Esophagus mucosa (tissue), 1 donor: ENCODE data around the gene RNASE7. TPM values are rescaled to one million over a fixed set of nuclear protein-coding genes. Genes with fewer than 3 reads are reported as not detected.
A peak's percentile ranks its signal among the peaks of the same experiment; 100 is the strongest.
"Not testable (repeated sequence)": the region's sequence is repeated elsewhere in the genome, so short reads cannot be mapped to it uniquely, and the experiment has no call there.

ENCODE experiments used
- ATAC-seq: fragments of 200-7000 bp; cut with Tn5 transposase; one replicate; pipeline ENCODE4 v1.9.1; 2020
- total RNA-seq: library from RNA; stranded (reverse); gene quantifications from one replicate; pipeline ENCODE4 v1.2.4, GENCODE V29; 2023
- donor health status: DM: yes; HTN: yes; CAD: no.

The RNASE7 gene
- total RNA-seq, result 2.7 TPM

DNA sequence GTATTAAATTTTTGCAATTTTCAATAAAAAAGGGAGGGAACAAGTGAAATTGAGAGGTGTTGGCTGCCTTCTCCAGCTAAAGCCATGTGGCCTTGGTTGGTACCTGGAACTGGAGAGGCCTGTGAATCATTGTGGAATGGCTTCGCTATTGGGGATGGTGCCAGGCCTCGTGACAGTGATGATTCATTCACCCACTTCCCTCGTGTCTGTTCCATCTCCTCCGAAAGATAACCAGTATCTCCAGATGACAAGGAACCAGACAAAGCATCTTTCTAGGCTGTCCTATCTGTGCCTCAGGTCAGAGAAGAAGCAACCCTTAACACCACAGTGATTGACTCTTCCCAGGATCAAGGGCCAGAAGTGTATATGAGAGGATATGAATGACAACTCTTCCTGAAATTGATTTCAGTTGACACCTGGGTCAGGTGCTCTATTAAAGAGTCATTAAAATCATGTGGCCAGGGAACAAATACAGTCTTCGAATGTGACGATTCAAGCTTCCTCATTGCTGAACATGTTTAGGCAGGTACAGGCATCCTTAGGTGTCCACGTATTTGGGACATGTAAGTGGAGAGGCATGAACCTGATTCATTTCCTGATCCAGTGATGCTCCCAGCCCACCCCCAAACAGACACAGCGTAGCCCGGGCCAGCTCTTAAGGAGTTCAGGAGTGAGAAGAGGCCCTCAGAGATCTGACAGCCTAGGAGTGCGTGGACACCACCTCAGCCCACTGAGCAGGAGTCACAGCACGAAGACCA, at the start of gene RNASE7:
Gene RNASE7, plus strand, starts transcription at position 687 of the 758 bp plus-strand sequence. CDS start 631 bp downstream, outside the sequence.
- peak; percentile 85 for ATAC-seq

GRCh38 chr14:20996521-20996920, 45.6 kb upstream of the RNASE7 start:
- no peak for ATAC-seq

DNA sequence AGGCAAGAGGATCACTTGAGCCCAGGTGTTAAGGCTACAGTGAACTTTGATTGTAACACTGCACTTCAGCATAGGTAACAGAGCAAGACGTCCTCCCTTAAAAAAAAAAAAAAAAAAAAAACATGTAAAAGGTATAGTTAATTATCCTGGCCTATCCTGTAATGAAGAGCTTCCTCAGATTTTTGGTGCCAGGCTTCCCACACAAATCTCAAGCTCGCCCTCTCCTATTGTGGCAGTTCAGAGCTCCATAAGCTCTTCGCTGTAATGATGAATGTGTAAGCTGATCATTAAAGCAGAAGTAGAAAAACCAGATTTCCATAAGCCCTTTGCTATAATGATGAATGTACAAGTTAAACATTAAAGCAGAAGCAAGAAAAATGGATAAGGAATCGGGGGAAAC, 45.0 kb upstream of the RNASE7 start:
- peak; percentile 24 for ATAC-seq

DNA sequence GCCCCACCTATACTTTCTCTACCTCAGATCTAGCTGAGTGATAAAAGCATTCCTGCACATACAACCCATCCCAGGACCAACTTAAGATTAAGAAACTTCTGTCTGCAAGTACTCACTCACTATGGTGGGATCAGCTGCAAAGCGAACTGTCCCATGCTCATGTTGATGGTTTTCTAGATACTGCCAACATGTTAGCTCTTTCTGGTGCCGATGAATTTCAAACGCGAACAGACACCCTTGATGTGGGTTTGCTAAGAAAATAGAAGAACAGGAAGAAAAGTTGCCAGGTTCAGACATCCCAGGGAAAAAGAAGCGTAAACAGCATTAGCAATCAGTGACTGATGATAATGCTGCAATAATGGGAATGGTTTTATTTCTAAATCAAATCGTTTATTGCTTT, 44.6 kb upstream of the RNASE7 start:
- ATAC-seq, result no peak

DNA sequence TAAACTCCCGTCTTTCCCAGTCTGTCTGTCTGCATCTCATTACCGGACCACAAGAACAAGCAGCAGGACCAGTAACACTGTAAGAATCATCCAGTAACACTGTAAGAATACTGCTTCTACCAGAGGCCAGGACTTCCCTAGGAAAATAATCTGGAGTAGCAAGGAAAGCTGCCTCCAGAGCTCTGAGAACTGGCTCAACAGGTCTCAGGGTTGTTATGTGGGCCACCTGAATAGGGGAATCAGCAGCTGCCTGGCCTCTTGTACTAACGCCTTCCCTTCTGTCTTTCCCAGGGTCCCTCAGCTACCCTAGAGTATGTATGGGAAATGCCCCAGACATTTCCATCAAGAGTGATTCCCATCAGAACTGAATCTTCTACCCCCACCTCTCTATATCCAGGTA, 44.0 kb upstream of the RNASE7 start:
- ATAC-seq, result peak; percentile 58

GRCh38 chr14:20998674-20999366, 43.3 kb upstream of the RNASE7 start, which contains the start of gene SLC39A2:
Gene SLC39A2, plus strand, starts transcription at chr14:20999293. Its CDS starts 154 bp downstream, at chr14:20999447.
- peak; percentile 95 for ATAC-seq

- no peak for ATAC-seq
These were observed 42.6 kb upstream of the RNASE7 start for GRCh38 chr14:20999591-20999990.

DNA sequence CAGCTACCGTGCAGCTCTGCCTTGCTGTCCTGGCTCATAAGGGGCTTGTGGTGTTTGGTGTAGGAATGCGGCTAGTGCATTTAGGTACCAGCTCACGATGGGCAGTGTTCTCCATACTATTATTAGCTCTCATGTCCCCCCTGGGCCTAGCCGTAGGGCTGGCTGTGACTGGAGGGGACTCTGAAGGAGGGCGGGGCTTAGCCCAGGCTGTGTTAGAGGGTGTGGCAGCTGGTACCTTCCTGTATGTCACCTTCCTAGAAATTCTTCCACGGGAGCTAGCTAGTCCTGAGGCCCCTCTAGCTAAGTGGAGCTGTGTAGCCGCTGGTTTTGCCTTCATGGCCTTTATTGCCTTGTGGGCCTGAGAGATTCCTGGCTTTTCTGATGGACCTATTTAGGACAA, 40.9 kb upstream of the RNASE7 start:
- ATAC-seq, result no peak

DNA sequence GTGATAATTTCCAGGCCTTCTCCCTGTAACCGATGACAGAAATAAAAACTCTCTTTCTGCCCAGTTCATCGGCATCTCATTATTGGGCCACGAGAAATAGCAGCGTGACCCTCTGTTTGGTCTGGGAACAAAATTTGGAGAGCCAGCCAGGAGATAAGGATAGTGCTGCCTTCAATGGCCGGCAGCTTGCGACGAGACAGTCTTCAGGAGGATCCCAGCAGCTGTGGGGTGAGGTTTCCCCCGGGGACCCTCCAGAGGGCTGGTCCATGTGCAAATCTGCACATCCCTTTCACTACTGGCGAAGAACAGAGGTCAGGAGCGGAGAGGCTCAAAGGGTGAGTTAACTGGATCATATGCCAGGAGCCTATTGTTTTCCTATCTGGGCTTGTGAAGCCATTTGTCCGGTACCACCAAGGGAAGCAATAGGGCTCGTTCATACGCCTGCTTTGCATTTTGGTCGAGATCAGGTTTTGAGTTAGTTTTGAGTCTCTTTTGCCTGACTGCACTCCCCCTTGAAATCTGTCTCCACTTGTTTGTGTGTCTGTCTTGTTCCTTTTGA, 38.3 kb upstream of the RNASE7 start:
- no peak for ATAC-seq

GRCh38 chr14:21009721-21010120, 32.4 kb upstream of the RNASE7 start:
- ATAC-seq, result not testable (repeated sequence)

DNA sequence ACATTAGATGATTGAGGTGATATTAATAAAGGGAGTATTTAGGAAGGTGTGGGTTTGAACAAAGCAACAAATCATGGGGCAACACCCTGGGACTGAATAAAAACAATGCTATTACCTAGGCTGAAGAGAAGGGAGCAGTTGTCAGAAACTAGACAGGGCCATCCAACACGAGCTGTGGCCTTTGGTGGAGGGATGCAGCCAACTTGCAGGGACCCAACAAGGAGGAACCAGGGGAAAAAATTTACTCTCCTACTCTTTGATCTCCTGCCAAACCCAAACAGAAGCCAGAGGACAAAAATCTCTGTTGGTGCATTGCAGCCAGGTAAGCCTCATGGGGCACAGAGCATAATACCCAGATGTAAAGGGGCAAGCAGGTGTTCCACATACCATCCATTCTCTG, 31.0 kb upstream of the RNASE7 start:
- ATAC-seq, result no peak

DNA sequence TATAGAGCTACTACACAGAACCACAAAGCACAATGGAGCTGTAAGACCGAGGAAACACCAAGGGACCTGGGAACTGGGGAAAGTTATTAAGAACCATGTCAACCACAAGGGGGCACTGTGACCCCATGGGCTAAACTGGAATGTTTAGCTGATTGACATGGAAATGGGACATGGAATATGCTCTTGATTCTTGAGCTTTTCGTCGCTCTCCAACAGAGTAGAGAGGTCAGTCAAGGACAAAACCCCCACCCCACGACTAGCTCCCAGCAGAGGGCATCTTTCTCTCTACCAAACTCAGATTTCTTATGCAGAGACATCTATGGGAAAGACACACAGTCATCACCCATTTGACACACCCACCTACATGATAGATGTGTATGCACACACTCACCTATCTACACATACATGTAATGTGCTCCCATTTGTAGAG, 27.4 kb upstream of the RNASE7 start:
- ATAC-seq, result peak; percentile 83

- ATAC-seq, result no peak
These were observed 26.9 kb upstream of the RNASE7 start for GRCh38 chr14:21015312-21015711.

DNA sequence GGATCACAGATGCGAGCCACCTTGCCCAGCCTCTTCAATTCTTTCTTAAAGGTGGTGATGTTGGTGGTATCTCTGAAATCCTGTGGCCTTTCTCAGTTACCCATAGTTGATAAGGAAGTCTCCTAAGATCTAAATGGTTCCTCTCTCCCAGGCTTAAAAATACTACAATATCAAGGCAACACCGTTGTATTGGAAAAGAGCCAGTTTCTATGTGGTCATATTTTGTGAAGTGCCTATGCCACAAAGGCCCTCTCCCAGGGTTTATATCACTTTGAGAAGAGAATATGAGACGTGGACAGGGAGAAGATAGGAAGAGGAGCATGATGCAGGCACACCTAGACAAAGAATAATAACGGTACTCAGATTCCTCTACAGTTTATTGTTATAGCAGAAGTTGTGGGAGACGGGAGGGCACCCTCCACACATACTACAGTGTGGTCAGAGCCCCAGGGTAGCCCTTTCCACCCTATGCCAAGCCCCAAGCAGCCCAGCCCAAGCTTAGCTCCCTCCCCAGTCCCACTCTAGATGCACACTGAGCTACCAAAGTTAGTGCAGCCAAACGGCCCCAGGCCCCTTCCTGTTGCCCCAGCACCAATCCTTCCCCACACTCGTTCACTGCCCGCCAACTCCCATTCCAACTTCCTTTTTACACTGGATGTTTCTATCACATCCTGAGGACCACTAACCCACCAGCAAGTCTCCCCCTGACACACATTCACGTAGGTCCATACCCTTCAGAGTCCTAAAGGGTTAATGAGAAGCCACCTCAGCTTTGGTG, 25.6 kb upstream of the RNASE7 start:
- no peak for ATAC-seq

- ATAC-seq, result no peak
These were observed 24.5 kb upstream of the RNASE7 start for GRCh38 chr14:21017528-21018245.

DNA sequence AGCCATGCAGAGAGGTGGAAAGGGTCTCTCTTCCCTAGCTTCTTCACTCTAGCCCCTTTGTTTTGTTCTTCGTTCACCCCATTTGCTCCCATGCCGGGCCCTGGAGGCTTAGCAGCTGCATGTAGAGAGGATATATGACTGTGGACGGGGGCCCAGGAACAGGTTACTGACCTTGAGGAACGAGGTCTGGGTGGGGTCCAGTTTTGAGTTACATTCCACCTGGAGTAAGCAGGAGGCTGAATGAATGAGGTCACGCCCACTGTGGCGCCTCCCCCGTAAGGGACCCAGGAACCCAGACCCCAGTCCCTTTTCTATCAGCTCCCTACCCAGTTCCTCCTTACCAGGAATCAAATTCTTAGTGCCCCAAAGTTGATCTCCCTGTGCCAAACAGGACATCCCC, 23.9 kb upstream of the RNASE7 start:
- no peak for ATAC-seq

GRCh38 chr14:21018781-21019180, 23.4 kb upstream of the RNASE7 start:
- ATAC-seq, result no peak

DNA sequence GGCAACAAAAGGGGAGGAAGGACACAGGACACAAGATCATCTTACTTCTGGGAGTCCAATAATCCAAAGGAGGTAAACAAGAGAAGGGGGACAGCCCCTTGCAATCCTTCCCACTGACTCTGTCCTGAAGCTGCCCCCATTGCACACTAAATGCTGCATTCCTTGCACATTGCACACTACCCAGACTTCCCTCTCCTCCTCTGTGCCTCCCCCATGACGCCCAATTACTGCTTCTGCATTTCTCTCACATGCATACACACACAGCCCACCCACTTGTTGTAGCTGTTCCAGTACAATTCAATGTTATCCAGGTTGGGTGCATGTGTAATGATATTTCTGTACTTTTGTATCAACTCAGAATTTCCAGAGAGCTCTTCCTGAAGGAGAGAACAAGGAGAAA, 22.8 kb upstream of the RNASE7 start:
- no peak for ATAC-seq

- ATAC-seq, result peak; percentile 12
These were observed 21.1 kb upstream of the RNASE7 start for GRCh38 chr14:21020977-21021545.

GRCh38 chr14:21022686-21023085, 19.5 kb upstream of the RNASE7 start:
- ATAC-seq, result no peak

DNA sequence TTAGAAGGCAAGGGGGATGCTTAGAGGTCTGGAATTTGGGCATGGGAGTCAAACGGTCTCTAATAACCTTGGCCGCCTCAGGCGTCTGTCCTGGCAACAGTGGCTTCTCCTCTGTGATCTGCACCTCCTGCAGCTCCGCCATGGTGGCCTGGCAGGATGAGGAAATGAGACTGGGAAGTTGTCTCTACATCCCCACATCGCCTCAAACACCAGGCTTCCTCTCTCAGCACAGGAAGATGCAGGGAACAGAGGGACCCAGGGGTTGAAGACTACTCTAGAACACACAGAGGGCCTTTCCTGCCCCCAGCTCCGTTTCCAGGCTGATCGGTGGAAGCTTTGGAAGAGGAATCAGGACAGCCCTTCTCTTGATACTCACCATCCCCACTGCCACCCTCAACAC, 19.0 kb upstream of the RNASE7 start:
- no peak for ATAC-seq
